ENCODE results near the gene FLNC. TPM values are rescaled to one million over a fixed set of nuclear protein-coding genes. Genes with fewer than 3 reads are reported as not detected.

FLNC gene
- total and polyA plus RNA-seq, 10 donors: 0.21 to 1.8 (median 0.66) TPM

DNA sequence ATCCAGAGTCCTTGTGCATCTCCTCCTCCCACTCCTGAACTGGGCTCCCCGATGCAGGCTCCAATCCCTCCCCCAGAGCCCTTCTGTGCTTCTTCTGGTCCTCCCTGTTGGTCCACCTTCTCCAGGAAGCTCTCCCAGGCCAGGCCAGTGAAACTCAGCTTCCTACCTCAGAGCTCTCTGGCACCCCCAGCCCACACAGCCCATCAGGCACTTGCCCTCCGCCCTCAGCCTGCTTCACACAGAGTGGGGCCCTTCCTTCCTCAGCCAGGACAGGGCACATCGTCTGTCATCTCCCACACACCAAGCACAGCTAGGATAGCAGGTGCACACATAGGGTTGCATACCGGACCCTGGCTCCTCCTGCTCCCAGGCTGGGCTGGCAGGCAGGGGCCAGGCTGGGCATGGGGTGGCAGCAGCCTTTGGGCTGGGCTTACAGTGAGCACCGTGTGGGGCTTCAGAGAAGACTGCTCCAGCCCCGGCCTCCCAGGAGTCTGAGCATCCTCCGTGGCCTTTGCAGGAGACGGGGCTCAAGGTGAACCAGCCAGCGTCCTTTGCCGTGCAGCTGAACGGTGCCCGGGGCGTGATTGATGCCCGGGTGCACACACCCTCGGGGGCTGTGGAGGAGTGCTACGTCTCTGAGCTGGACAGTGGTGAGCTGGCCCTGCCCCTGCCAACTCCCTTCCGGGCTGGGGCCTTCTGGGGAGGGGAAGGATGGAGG is 26.0 kb downstream of the FLNC start:
- intact Hi-C loops (cut with DNase I; ENCODE audit: low total_unique reads): no loop called here
- WGBS, 5 donors: 81 to 93% (median 85%) methylated on average over 10 to 17 of the region's 17 CpGs
- peaks cover 0 to 17% (median 0%) of the 10 kb centered on the region in 7 donors for H3K27me3 ChIP-seq (replicated peaks in 1 of 7)
- no peak for DNase-seq
- H3K4me1 ChIP-seq: peaks cover 0 to 18% (median 5%) of the 10 kb centered on the region in 6 donors
- H3K9me3 ChIP-seq: no peaks in the 10 kb centered on the region
- no peak overlapping the region for H3K27ac ChIP-seq
- H3K4me3 ChIP-seq: no peak overlapping the region
- no peaks in the 10 kb centered on the region for H3K36me3 ChIP-seq
- TF ChIP-seq CTCF (IDR thresholded peaks at IDR 0.05 in 8 of 11, conservative IDR thresholded peaks at IDR 0.05 in 3 of 11) (no peak), POLR2A (IDR thresholded peaks at IDR 0.05) (no peak), POLR2AphosphoS5 (IDR thresholded peaks at IDR 0.05) (no peak)

DNA sequence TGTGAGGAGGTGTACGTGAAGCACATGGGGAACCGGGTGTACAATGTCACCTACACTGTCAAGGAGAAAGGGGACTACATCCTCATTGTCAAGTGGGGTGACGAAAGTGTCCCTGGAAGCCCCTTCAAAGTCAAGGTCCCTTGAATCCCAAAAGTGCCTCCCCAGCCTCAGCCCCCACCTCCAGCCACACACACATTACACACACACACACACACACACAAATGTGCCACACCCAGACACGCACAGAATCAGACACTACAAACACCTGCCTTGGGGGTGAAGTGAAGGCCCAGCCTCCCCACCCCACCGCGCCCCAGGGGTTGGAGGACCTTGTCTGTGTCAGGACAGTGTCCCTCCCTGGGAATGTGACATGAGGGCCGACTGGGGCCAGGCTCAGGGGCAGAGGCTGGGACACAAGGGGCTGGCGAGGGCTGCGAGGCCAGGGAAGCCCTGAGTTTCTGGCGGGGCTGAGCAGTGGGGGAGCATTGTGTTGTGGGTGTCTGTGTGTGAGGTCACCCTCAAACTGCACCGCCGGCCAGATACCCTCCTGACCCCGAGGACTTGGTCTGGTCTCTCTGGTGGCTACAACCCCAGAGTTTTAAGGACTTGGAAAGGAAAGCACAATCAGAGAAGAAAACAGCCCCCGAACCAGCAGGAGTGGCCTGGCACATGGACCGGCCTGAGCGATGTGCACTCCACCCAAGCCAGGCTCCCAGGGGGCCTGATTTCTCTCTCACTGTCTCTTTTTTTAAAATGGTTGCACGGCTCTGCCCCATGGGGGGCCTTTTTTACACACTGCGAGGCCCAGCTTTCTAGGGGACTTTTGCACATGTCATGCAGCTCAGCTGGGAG is 28.4 kb downstream of the FLNC start:
- no peak for DNase-seq
- H3K4me1 ChIP-seq: peaks cover 1 to 29% (median 15%) of the 10 kb centered on the region in 6 donors
- intact Hi-C loops (cut with DNase I; ENCODE audit: low total_unique reads): no loop called here
- no peaks in the 10 kb centered on the region for H3K36me3 ChIP-seq
- WGBS, 5 donors: 79 to 81% (median 79%) methylated on average over 16 to 18 of the region's 18 CpGs
- H3K4me3 ChIP-seq: no peak overlapping the region
- H3K27me3 ChIP-seq (replicated peaks in 1 of 7): peaks cover 0 to 5% (median 0%) of the 10 kb centered on the region in 7 donors
- H3K27ac ChIP-seq: no peak overlapping the region
- H3K9me3 ChIP-seq: no peaks in the 10 kb centered on the region
- no peak for TF ChIP-seq POLR2A (IDR thresholded peaks at IDR 0.05)
- TF ChIP-seq POLR2AphosphoS5 (IDR thresholded peaks at IDR 0.05): no peak
- TF ChIP-seq CTCF (IDR thresholded peaks at IDR 0.05 in 8 of 11, conservative IDR thresholded peaks at IDR 0.05 in 3 of 11): no peak

- no peaks in the 10 kb centered on the region for H3K9me3 ChIP-seq
- TF ChIP-seq CTCF (IDR thresholded peaks at IDR 0.05 in 8 of 11, conservative IDR thresholded peaks at IDR 0.05 in 3 of 11) (no peak), POLR2AphosphoS5 (IDR thresholded peaks at IDR 0.05) (no peak), POLR2A (IDR thresholded peaks at IDR 0.05) (no peak)
- peaks cover 0 to 2% (median 0%) of the 10 kb centered on the region in 6 donors for H3K36me3 ChIP-seq
- H3K4me1 ChIP-seq: peaks cover 8 to 38% (median 24%) of the 10 kb centered on the region in 6 donors
- no peak overlapping the region for H3K27ac ChIP-seq
- H3K4me3 ChIP-seq: no peak overlapping the region
- WGBS, 5 donors: 74 to 77% (median 77%) methylated on average over 12 of the region's 12 CpGs
- no peaks in the 10 kb centered on the region for H3K27me3 ChIP-seq (replicated peaks in 1 of 7)
- intact Hi-C loops (cut with DNase I; ENCODE audit: low total_unique reads): no loop called here
- no peak for DNase-seq
These were observed 29.3 kb downstream of the FLNC start for GRCh38 chr7:128859232-128860157.
